GM19463 (cell line): ENCODE results near the gene OSBPL10.
"Not testable (repeated sequence)": the region's sequence is repeated elsewhere in the genome, so short reads cannot be mapped to it uniquely, and the experiment has no call there.

ENCODE experiments used
- ATAC-seq: cut with Tn5 transposase; IDR thresholded peaks from one replicate; pipeline ENCODE4 v1.9.1; 2021; ENCODE audit warnings: mild to moderate bottlenecking, moderate library complexity; ENCODE audit not compliant: unreplicated experiment

OSBPL10 gene

DNA sequence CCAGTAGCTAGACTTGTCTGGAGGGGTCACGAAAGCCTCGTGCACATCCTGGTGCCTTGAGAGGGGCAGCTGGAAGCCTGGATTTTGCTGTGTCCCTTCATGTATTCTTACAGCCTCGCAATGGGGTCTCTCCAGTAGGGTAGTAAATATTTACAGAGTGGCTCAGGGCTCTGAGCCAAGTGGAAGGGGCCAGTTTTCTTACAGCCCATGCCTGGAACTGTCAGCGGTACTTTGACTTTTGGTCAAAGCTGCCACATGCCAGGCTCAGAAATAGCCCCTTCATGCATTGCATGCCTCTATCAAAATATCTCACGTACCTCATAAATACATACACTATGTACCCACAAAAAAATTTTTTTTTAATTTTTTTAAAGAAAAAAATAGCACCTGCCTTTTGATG lies 119.2 kb downstream of the OSBPL10 start:
- no peak for ATAC-seq

GRCh38 chr3:31860642-31861041 lies 120.4 kb downstream of the OSBPL10 start:
- not testable (repeated sequence) for ATAC-seq

- ATAC-seq: no peak
Observed at GRCh38 chr3:31859245-31859644, 121.8 kb downstream of the OSBPL10 start.

DNA sequence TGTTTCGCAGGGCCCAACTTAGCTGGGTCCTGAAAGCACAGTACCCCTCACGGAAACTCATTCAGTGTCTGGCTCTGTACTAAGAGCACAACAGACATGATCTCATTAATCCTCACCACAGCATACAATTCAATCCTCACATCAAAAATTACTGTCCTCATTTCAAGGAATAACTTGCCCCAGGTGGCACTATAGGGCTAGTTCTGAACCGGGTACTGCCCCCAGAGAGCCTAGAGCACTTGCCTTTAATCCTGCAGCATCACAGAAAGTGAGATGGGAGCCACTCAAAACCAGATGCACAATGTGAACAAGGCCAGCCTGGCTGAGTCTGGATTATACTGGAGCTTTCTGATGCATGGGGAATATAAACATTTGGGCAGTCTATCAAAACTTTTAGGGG lies 122.6 kb downstream of the OSBPL10 start:
- no peak for ATAC-seq

DNA sequence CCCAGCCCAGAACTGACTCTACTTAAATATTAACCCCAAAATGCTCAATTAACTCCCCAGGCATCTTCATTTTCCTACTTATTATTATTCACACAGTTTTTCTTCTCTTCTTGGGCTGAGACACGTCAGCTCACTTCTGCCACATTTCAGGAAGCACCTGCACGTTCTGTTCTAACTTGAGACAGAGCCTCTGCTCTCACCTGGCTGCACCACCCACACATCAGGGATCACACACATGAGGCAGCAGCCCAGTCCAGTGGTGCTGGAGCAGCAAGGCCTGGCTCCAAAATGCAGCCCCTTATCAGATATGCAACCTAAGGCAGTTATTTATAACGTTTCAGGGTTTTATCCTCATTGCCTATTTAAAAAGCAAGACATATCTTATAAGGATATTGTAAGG lies 127.5 kb downstream of the OSBPL10 start:
- no peak for ATAC-seq

GRCh38 chr3:31851278-31851677 lies 129.8 kb downstream of the OSBPL10 start:
- ATAC-seq: no peak

- ATAC-seq: no peak
Observed at GRCh38 chr3:31848911-31849310, 132.2 kb downstream of the OSBPL10 start.

GRCh38 chr3:31848163-31848818 lies 132.8 kb downstream of the OSBPL10 start:
- ATAC-seq: no peak

DNA sequence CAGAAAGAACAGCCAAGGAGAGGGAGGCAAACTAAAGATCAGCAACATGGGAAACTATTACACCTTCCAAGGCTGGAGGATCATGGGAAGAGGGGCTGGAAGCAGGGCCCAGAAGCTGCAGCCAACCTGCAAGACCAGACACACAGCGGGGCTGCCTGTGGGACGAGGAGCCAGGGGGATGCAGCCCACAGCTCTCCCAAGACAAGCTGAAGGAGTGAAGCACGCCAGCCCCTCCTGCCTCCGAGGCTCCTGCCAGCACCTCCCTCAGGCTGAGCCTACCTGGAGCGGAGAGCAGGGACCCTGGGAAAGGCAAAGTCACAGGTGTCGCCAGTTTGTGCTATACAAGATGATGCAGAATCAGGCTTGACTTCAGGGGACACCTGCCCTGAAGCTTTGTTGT lies 133.3 kb downstream of the OSBPL10 start:
- no peak for ATAC-seq

- ATAC-seq: no peak
Observed at GRCh38 chr3:31841515-31841914, 139.5 kb downstream of the OSBPL10 start.

DNA sequence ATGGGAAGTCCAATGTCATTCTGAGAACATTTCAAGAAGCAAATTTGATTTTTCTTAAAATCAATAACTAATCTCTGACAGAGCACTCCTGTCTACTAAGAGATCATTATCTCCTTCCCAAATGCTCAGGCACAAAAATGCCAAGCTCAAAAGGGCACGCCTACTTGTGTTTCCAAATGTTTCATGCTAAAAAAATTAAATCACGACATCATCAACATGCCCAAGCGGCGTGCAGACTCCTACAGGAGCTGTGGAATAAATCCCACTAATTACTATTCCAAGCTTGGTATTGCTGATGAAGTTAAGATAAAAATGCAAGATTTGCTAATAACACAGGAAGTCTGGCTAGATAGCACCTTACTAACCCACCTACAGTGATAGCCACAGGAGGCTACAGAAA lies 140.8 kb downstream of the OSBPL10 start:
- ATAC-seq: no peak

- no peak for ATAC-seq
Observed at GRCh38 chr3:31839144-31839917, 141.7 kb downstream of the OSBPL10 start.

GRCh38 chr3:31836131-31837075 lies 144.7 kb downstream of the OSBPL10 start:
- no peak for ATAC-seq

- ATAC-seq: no peak
Observed at GRCh38 chr3:31833391-31834190, 147.5 kb downstream of the OSBPL10 start.

DNA sequence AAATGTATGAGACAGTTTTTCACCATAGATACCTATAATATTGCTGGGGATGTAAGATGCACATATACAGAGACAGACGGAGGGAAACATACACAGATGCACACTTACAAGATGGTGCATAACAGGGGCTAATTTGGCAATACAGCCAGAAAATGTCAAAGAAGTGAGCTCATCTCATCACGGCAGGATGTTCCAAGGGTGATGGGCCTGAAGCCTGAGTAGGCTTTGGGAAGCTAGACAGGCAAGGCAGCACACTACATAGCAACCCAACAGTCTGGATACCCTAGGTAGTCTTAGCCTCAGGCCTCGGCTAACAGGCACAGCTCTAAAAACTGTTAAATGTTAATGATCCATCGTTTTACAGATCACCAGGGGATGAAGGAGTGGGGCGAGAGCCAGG lies 148.5 kb downstream of the OSBPL10 start:
- ATAC-seq: no peak

- no peak for ATAC-seq
Observed at GRCh38 chr3:31831591-31831990, 149.5 kb downstream of the OSBPL10 start.

GRCh38 chr3:31829826-31830426 lies 151.1 kb downstream of the OSBPL10 start:
- ATAC-seq: no peak

DNA sequence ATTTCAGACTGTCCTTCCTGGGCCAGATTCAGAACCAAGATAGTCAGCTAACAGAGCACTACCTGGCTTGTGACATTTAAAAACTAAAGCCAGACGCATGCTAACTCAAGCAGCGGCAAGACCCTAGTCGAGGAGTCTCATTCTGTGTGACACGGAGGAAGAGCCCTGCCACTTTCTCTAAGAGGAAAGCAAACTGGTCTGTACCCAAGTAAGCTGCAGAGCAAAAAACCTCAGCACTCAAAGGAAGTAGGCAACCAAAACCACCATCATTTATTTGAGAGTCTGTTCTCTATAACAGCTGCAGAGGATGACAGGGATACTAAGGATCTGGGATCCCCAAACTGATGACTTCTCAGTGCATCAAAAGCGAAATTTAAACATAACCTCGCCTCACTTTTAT lies 152.1 kb downstream of the OSBPL10 start:
- ATAC-seq: no peak

- ATAC-seq: no peak
Observed at GRCh38 chr3:31828007-31828406, 153.1 kb downstream of the OSBPL10 start.

DNA sequence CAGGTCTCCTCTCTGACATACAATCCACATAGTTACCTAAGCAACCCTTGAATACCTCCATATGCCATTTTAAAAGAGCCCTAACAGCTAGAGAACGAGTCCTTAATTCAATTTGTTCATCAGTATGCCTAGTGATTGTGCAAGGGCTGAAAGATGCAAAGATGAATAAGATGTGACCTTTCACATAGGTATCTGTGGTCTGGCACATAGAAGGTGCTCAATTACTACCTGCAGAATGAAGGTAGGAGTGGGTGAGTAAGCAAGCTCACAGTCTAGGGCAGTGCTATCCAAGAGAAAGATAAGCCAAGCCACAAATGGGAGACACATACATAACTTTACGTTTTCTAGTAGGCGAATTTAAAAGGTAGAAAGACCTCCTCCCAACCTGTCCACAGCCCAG lies 157.9 kb downstream of the OSBPL10 start:
- ATAC-seq: no peak
